Measurements from ENCODE around the gene COA3.

The COA3 gene

DNA sequence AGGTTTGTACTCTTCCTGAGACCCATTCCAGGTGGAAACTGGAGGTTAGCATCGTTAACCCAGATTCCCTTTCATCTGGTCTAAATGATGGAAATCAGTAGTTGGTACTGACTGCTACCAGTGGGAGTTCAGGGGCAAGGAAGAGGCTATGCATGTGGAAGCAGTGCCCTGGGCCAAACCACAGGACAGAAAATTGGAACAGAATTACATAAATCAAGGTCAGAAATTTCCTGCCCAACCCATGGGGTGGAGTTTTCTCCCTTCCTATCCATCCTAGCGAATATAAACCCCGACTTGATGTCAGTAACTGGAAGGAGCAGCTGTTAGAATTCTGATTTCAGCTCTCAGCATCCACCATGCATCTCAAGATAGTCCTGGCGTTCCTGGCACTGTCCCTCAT lies 45.8 kb upstream of the COA3 start, which contains the start of gene AOC2:
TSS of gene AOC2 (plus strand) at position 310 of the 400 bp plus-strand sequence. CDS start at position 357, 47 bp downstream.
- TF ChIP-seq EZH2phosphoT487 (conservative IDR thresholded peaks at IDR 0.05; ENCODE audit: low read length) (no peak), CTCF (IDR thresholded peaks at IDR 0.05; ENCODE audit: insufficient read depth, low read length, poor library complexity, severe bottlenecking) (no peak)
- no peak within 1 kb of the TSS for H2AFZ ChIP-seq (ENCODE audit: low read depth, low read length, severe bottlenecking)
- no peaks in the 10 kb centered on the region for H3K27me3 ChIP-seq (ENCODE audit: low read length)
- H3K36me3 ChIP-seq (ENCODE audit: low read length), result peaks cover 11% of the 10 kb centered on the region
- H3K27ac ChIP-seq (ENCODE audit: low read depth, low read length), result no peak within 1 kb of the TSS
- no peak within 1 kb of the TSS for H3K4me2 ChIP-seq (ENCODE audit: low read depth, low read length, poor library complexity, severe bottlenecking)
- H4K20me1 ChIP-seq (ENCODE audit: low read depth, low read length), result no peaks in the 10 kb centered on the region
- H3K9me2 ChIP-seq (replicated peaks; ENCODE audit: insufficient read depth, low read length), result no peaks in the 10 kb centered on the region
- no peaks in the 10 kb centered on the region for H3K79me2 ChIP-seq (ENCODE audit: insufficient read depth, low read length)
- no peak within 1 kb of the TSS for H3K4me3 ChIP-seq (ENCODE audit: insufficient read depth, low read length, poor library complexity, severe bottlenecking)
- no peaks in the 10 kb centered on the region for H3K9me3 ChIP-seq (ENCODE audit: insufficient read depth, low read length)
- H3F3A ChIP-seq (ENCODE audit: insufficient read depth), result no peaks in the 10 kb centered on the region
- no peak within 1 kb of the TSS for H3K9ac ChIP-seq (ENCODE audit: low read length)

GRCh38 chr17:42843358-42843934 lies 44.9 kb upstream of the COA3 start:
- no peak overlapping the region for H3K9ac ChIP-seq (ENCODE audit: low read length)
- H3K79me2 ChIP-seq (ENCODE audit: insufficient read depth, low read length), result no peaks in the 10 kb centered on the region
- no peak overlapping the region for H3K4me3 ChIP-seq (ENCODE audit: insufficient read depth, low read length, poor library complexity, severe bottlenecking)
- H3K9me3 ChIP-seq (ENCODE audit: insufficient read depth, low read length), result no peaks in the 10 kb centered on the region
- H3K27ac ChIP-seq (ENCODE audit: low read depth, low read length), result no peak overlapping the region
- H3K36me3 ChIP-seq (ENCODE audit: low read length), result peaks cover 18% of the 10 kb centered on the region
- H3F3A ChIP-seq (ENCODE audit: insufficient read depth), result no peaks in the 10 kb centered on the region
- no peaks in the 10 kb centered on the region for H4K20me1 ChIP-seq (ENCODE audit: low read depth, low read length)
- no peak overlapping the region for H2AFZ ChIP-seq (ENCODE audit: low read depth, low read length, severe bottlenecking)
- no peaks in the 10 kb centered on the region for H3K9me2 ChIP-seq (replicated peaks; ENCODE audit: insufficient read depth, low read length)
- no peak overlapping the region for H3K4me2 ChIP-seq (ENCODE audit: low read depth, low read length, poor library complexity, severe bottlenecking)
- H3K27me3 ChIP-seq (ENCODE audit: low read length), result no peaks in the 10 kb centered on the region
- TF ChIP-seq CTCF (IDR thresholded peaks at IDR 0.05; ENCODE audit: insufficient read depth, low read length, poor library complexity, severe bottlenecking) (peak; percentile 9), EZH2phosphoT487 (conservative IDR thresholded peaks at IDR 0.05; ENCODE audit: low read length) (no peak)

GRCh38 chr17:42841975-42842685 lies 43.6 kb upstream of the COA3 start:
- Histone ChIP-seq H3F3A (ENCODE audit: insufficient read depth) (no peaks in the 10 kb centered on the region), H3K4me2 (ENCODE audit: low read depth, low read length, poor library complexity, severe bottlenecking) (no peak overlapping the region), H3K4me3 (ENCODE audit: insufficient read depth, low read length, poor library complexity, severe bottlenecking) (no peak overlapping the region), H3K79me2 (ENCODE audit: insufficient read depth, low read length) (no peaks in the 10 kb centered on the region), H2AFZ (ENCODE audit: low read depth, low read length, severe bottlenecking) (no peak overlapping the region), H3K9me3 (ENCODE audit: insufficient read depth, low read length) (no peaks in the 10 kb centered on the region), H4K20me1 (ENCODE audit: low read depth, low read length) (no peaks in the 10 kb centered on the region), H3K36me3 (ENCODE audit: low read length) (peaks cover 25% of the 10 kb centered on the region), H3K9ac (ENCODE audit: low read length) (no peak overlapping the region), H3K27me3 (ENCODE audit: low read length) (no peaks in the 10 kb centered on the region), H3K9me2 (replicated peaks; ENCODE audit: insufficient read depth, low read length) (no peaks in the 10 kb centered on the region), H3K27ac (ENCODE audit: low read depth, low read length) (no peak overlapping the region)
- TF ChIP-seq CTCF (IDR thresholded peaks at IDR 0.05; ENCODE audit: insufficient read depth, low read length, poor library complexity, severe bottlenecking) (no peak), EZH2phosphoT487 (conservative IDR thresholded peaks at IDR 0.05; ENCODE audit: low read length) (no peak)

Measured in SU-DHL-6 (cell line).